Colonic mucosa (tissue), 4 donors: ENCODE results near the gene LAMA4. TPM values are rescaled to one million over a fixed set of nuclear protein-coding genes. Genes with fewer than 3 reads are reported as not detected.
"Not testable (repeated sequence)": the region's sequence is repeated elsewhere in the genome, so short reads cannot be mapped to it uniquely, and the experiment has no call there.

Experiments used
- DNase-seq: peaks from one replicate; pipeline ENCODE4 v3.0.0-alpha.2; 2020
- H3K27ac ChIP-seq: fragments of 200-600 bp; one replicate; pipeline ENCODE4 v1.8.0; 2021
- H3K27me3 ChIP-seq: fragments of 200-600 bp; one replicate; pipeline ENCODE4 v1.8.0; 2021
- H3K36me3 ChIP-seq: fragments of 200-600 bp; one replicate; pipeline ENCODE4 v1.8.0; 2021
- H3K4me1 ChIP-seq: fragments of 200-600 bp; one replicate; pipeline ENCODE4 v1.8.0; 2021; ENCODE audit warnings: mild to moderate bottlenecking
- H3K4me3 ChIP-seq: fragments of 200-600 bp; one replicate; pipeline ENCODE4 v1.8.0; 2021
- H3K9ac ChIP-seq, 2 donors: one replicate each; pipeline ENCODE4 v1.7.0; 2013; ENCODE audit warnings: control low read depth in 2 of 2, low read depth in 2 of 2, low read length in 2 of 2
- H3K9me3 ChIP-seq: fragments of 200-600 bp; one replicate; pipeline ENCODE4 v1.8.0; 2021
- CTCF ChIP-seq: fragments of 200-600 bp; IDR thresholded peaks from one replicate; pipeline ENCODE4 v1.8.0; 2022; ENCODE audit warnings: antibody characterized with exemption, mild to moderate bottlenecking
- intact Hi-C: fragments of 100-400 bp; cut with DNase I; formaldehyde crosslinking; loops from one replicate; pipeline ENCODE4 v1.14.1; 2022
- total RNA-seq, 2 donors: library from RNA; stranded (reverse); fragmentation: NEBNext Ultra II Directional in 1 of 2; extraction: Animal tissue kit (Norgen Biotek cat#: 25700) in 1 of 2; gene quantifications; one replicate each; pipeline ENCODE4 v1.2.1, GENCODE V29; 2021
- donor health status: healthy.
- donor health status: DM: no; HTN: no; CAD: no.
- donor health status: DM: no; HTN: no; CAD: no.

LAMA4 gene
- total RNA-seq, 2 donors from 2014 or later: 15.8 to 35.1 TPM

- no peak for TF ChIP-seq CTCF
- intact Hi-C loops: no loop called here
- no peaks in the 10 kb centered on the region for H3K9me3 ChIP-seq
- no peak for DNase-seq
- H3K9ac ChIP-seq: no peak overlapping the region
- no peak overlapping the region for H3K27ac ChIP-seq
- H3K27me3 ChIP-seq: no peaks in the 10 kb centered on the region
- no peaks in the 10 kb centered on the region for H3K36me3 ChIP-seq
- no peaks in the 10 kb centered on the region for H3K4me1 ChIP-seq
- no peak overlapping the region for H3K4me3 ChIP-seq
Observed at GRCh38 chr6:112106562-112106961, 147.8 kb downstream of the LAMA4 start.

GRCh38 chr6:112106026-112106425, 148.3 kb downstream of the LAMA4 start:
- H3K4me3 ChIP-seq, H3K27ac ChIP-seq, H3K9me3 ChIP-seq, intact Hi-C loops, H3K9ac ChIP-seq, DNase-seq, H3K36me3 ChIP-seq, H3K27me3 ChIP-seq, H3K4me1 ChIP-seq: not testable (repeated sequence)

- no peaks in the 10 kb centered on the region for H3K9me3 ChIP-seq
- H3K36me3 ChIP-seq: no peaks in the 10 kb centered on the region
- TF ChIP-seq CTCF: no peak
- H3K27me3 ChIP-seq: no peaks in the 10 kb centered on the region
- no peak overlapping the region for H3K27ac ChIP-seq
- DNase-seq: no peak
- H3K9ac ChIP-seq: no peak overlapping the region
- H3K4me1 ChIP-seq: no peaks in the 10 kb centered on the region
- no peak overlapping the region for H3K4me3 ChIP-seq
- intact Hi-C loops: no loop called here
Observed at GRCh38 chr6:112100561-112100960, 153.8 kb downstream of the LAMA4 start.

- Histone ChIP-seq H3K9me3 (no peaks in the 10 kb centered on the region), H3K4me3 (no peak overlapping the region), H3K27me3 (no peaks in the 10 kb centered on the region), H3K36me3 (no peaks in the 10 kb centered on the region), H3K27ac (no peak overlapping the region), H3K9ac (no peak overlapping the region), H3K4me1 (no peaks in the 10 kb centered on the region)
- no peak for DNase-seq
- TF ChIP-seq CTCF: no peak
- intact Hi-C loops: no loop called here
Observed at GRCh38 chr6:112096901-112097300, 157.5 kb downstream of the LAMA4 start.

- no peak for TF ChIP-seq CTCF
- Histone ChIP-seq H3K27ac (peak overlapping the region; percentile 66), H3K36me3 (no peaks in the 10 kb centered on the region), H3K9ac (peak overlapping the region; percentile 47 to 91), H3K4me1 (no peaks in the 10 kb centered on the region), H3K27me3 (no peaks in the 10 kb centered on the region), H3K4me3 (peak overlapping the region; percentile 79), H3K9me3 (no peaks in the 10 kb centered on the region)
- intact Hi-C loops: loop anchor here (5.0 kb wide), 1 partner anchor 74 kb away; no protein-coding TSS in a partner anchor
- no peak for DNase-seq
Observed at GRCh38 chr6:112087916-112088315, 166.5 kb downstream of the LAMA4 start.

GRCh38 chr6:112087136-112087911, 167.0 kb downstream of the LAMA4 start, which contains the start of the genes FAM229B and TUBE1:
TSS of gene FAM229B (plus strand) at chr6:112087591. CDS start at chr6:112099284, 11,693 bp downstream.
TSS of gene TUBE1 (minus strand) at chr6:112087482. CDS start at chr6:112087434, 48 bp downstream.
- Histone ChIP-seq H3K27me3 (no peaks in the 10 kb centered on the region), H3K4me3 (peak within 1 kb of the TSS; percentile 79), H3K4me1 (no peaks in the 10 kb centered on the region), H3K9me3 (no peaks in the 10 kb centered on the region), H3K36me3 (no peaks in the 10 kb centered on the region), H3K9ac (peak within 1 kb of the TSS; percentile 81 to 91), H3K27ac (peak within 1 kb of the TSS; percentile 66)
- intact Hi-C loops: loop anchor here (5.0 kb wide), 1 partner anchor 75 kb away; no protein-coding TSS in a partner anchor
- DNase-seq: peak; percentile 94
- TF ChIP-seq CTCF: no peak
